Duodenal mucosa (tissue), 2 donors: ENCODE results near the gene SLC2A5.

Experiments
- H3K27ac ChIP-seq: one replicate; pipeline ENCODE4 v1.7.0; 2013; ENCODE audit warnings: low read depth, low read length
- H3K27me3 ChIP-seq, 2 donors: one replicate each; pipeline ENCODE4 v1.7.0; 2013; ENCODE audit warnings: low read length in 2 of 2, control low read depth in 1 of 2; ENCODE audit not compliant: insufficient read depth in 2 of 2, control insufficient read depth in 1 of 2
- H3K36me3 ChIP-seq, 2 donors: one replicate each; pipeline ENCODE4 v1.7.0; 2013; ENCODE audit warnings: low read length in 2 of 2, control low read depth in 1 of 2; ENCODE audit not compliant: insufficient read depth in 2 of 2, control insufficient read depth in 1 of 2
- H3K4me1 ChIP-seq, 2 donors: one replicate each; pipeline ENCODE4 v1.7.0; 2013; ENCODE audit warnings: low read length in 2 of 2, control low read depth in 1 of 2; ENCODE audit not compliant: insufficient read depth in 2 of 2, control insufficient read depth in 1 of 2
- H3K4me3 ChIP-seq, 2 donors: one replicate each; pipeline ENCODE4 v1.7.0; 2013; ENCODE audit warnings: low read length in 2 of 2, low read depth in 1 of 2
- H3K9ac ChIP-seq, 2 donors: one replicate each; pipeline ENCODE4 v1.7.0; 2013; ENCODE audit warnings: low read length in 2 of 2, low read depth in 1 of 2
- H3K9me3 ChIP-seq, 2 donors: one replicate each; pipeline ENCODE4 v1.7.0; 2013; ENCODE audit warnings: low read length in 2 of 2, control low read depth in 1 of 2; ENCODE audit not compliant: control insufficient read depth in 1 of 2

SLC2A5 gene

DNA sequence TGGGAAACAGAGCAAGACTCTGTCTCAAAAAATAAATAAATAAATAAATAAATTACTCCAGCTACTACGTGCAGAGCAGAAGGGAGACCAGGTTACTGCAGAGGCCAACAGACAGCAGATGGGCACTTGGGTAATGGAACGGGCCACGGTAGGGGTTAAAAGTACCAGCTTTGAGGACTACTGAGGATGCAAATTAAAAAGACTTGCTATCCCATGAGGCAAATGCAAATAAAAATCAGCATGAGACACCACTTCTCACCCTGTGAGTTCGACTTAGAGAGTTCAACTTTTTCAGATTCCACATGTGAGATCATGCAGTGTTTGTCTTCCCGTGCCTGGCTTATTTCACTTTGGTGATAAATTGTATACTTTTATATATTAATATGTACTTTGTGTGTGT is 6.6 kb downstream of the SLC2A5 start:
- H3K27me3 ChIP-seq: no peaks in the 10 kb centered on the region
- no peak overlapping the region for H3K9ac ChIP-seq
- peaks cover 12 to 43% of the 10 kb centered on the region in 2 donors for H3K4me1 ChIP-seq
- H3K36me3 ChIP-seq: peaks cover 0 to 3% of the 10 kb centered on the region in 2 donors
- no peak overlapping the region for H3K4me3 ChIP-seq
- H3K9me3 ChIP-seq: no peaks in the 10 kb centered on the region
- H3K27ac ChIP-seq: no peak overlapping the region

DNA sequence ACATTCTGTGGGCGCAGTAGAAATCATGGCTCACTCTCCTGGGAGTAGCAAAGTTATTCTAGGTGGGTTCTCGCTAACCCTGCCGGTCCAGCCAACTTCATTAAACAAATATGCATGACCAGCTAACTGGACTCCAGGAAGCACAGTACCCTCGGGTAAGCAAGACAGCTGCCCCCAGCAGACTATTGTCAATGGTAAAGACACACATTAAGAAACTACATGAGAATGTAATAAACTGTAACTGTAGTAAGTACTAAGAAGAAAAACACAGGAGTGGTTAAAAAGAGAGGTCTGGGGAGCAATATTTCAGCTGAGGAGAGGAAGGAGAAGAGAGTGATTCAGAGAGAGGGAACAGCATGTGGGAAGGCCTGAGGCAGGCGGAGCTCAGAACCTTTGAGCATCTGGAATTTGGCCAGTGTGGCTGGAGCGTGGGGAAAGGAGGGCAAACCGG is 7.4 kb downstream of the SLC2A5 start:
- Histone ChIP-seq H3K9ac (no peak overlapping the region), H3K27me3 (no peaks in the 10 kb centered on the region)

DNA sequence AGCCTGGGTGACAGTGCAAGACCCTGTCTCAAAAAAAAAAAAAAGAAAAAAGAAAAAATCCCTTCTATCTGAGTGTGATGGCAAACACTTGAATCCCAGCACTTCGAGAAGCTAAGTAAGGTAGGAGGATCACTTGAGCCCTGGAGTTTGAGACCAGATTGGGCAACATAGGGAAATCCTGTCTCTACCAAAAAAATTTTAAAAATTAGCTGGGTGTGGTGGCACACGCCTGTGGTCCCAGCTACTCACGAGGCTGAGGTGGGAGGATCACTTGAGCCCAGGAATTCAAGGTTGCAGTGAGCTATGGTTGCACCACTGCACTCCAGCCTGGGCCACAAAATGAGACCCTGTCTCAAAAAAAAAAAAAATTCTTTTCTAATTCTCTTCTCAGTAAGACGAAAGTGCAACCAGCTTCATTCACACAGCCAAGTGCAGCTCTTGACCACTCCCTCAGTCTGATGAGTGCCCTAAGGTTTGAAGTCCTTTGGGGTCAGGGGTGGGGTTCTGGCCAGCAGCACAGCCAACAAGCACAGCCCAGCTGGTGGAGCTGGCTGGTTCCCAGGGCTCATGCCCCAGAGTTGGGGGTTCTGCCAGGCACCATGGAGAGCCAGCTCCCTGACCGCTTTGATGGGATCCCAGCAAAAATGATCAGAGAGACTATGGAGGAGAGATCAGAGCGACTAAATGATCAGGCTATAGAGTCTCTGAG is 8.0 kb downstream of the SLC2A5 start:
- Histone ChIP-seq H3K27ac (no peak overlapping the region), H3K4me1 (peaks cover 12 to 31% of the 10 kb centered on the region in 2 donors), H3K4me3 (peak overlapping the region in 1 of 2 donors; percentile 4), H3K9me3 (no peaks in the 10 kb centered on the region), H3K9ac (no peak overlapping the region), H3K36me3 (peaks cover 4 to 13% of the 10 kb centered on the region in 2 donors), H3K27me3 (no peaks in the 10 kb centered on the region)

More for the DNA sequence above, 7.4 kb downstream of the SLC2A5 start:
- no peaks in the 10 kb centered on the region for H3K9me3 ChIP-seq
- no peak overlapping the region for H3K27ac ChIP-seq
- H3K4me1 ChIP-seq: peaks cover 12 to 37% of the 10 kb centered on the region in 2 donors
- peaks cover 0 to 8% of the 10 kb centered on the region in 2 donors for H3K36me3 ChIP-seq
- peak overlapping the region in 1 of 2 donors; percentile 4 for H3K4me3 ChIP-seq

DNA sequence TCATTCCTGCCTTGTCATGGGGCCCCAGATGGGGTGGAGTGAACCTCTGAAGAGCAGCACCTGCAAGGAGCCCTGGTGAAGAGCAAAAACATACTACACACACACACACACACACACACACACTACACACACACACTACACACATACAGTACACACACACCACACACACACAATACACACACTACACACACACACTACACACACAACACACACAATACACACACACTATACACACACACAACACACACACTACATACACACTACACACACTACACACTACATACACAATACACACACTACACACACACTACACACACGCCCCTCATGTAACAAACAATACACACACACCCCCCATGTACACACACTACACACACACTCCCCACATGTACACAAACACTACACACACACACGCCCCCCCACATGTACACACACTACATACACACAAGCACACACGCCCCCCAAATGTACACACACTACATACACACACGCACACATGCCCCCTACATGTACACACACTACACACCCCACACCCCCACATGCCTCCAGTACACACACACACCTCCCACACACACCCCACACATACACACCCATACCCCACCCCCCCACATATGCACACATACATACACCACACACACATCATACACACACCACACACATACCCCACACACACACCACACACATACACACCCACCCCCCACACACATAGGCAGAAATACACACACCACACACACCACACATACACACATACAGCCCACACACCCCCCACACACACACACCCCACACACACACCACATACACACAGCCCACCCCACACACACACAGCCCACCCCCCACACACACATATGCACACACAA is 9.3 kb downstream of the SLC2A5 start:
- H3K27me3 ChIP-seq: no peaks in the 10 kb centered on the region
- no peaks in the 10 kb centered on the region for H3K9me3 ChIP-seq
- H3K9ac ChIP-seq: peak overlapping the region in 1 of 2 donors; percentile 6
- peaks cover 4 to 20% of the 10 kb centered on the region in 2 donors for H3K36me3 ChIP-seq
- no peak overlapping the region for H3K27ac ChIP-seq
- no peak overlapping the region for H3K4me3 ChIP-seq
- peaks cover 12 to 28% of the 10 kb centered on the region in 2 donors for H3K4me1 ChIP-seq

DNA sequence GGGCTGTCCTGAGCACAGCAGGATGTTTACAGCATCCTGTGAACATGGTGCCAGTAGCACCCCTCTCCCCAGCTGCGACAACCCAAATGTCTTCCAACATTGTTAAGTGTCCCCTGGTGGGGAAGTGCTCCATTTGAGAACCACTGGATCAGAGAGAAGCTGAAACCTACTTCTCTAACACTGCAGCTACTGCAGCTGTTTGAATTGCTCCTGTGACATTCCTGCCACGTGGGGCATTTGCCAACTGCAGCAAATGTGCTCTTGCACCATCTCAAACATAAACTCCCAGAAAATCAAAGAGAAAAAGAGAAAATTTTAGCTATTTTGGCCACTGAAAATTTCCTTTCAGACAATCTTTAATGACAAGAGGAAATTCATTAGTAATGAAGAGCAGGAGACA is 11.0 kb downstream of the SLC2A5 start:
- no peaks in the 10 kb centered on the region for H3K27me3 ChIP-seq
- peaks cover 4 to 20% of the 10 kb centered on the region in 2 donors for H3K36me3 ChIP-seq
- H3K4me3 ChIP-seq: no peak overlapping the region
- no peaks in the 10 kb centered on the region for H3K9me3 ChIP-seq
- H3K4me1 ChIP-seq: peaks cover 9 to 24% of the 10 kb centered on the region in 2 donors
- H3K27ac ChIP-seq: no peak overlapping the region
- no peak overlapping the region for H3K9ac ChIP-seq

DNA sequence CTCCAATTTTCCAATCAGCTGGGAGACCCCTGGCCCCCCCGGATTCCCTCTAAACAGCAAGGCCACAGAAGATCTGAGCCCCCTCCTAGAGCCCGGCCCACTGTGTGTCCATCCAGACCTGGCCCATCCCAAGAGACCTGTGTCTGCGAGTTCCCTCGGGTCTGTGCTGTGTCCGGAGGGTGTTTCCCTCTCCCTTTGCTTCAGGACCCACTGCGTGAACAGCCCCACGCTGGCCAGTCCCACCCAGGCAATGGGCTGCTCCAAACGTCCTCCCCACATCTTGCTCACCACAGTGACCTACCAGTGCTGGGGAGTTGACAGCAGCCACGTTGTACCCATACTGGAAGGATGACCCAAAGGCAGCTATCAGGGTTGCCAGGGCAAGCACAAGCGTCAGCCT is 11.6 kb downstream of the SLC2A5 start:
- no peaks in the 10 kb centered on the region for H3K27me3 ChIP-seq
- no peak overlapping the region for H3K9ac ChIP-seq
- H3K9me3 ChIP-seq: no peaks in the 10 kb centered on the region
- H3K4me3 ChIP-seq: no peak overlapping the region
- peaks cover 4 to 20% of the 10 kb centered on the region in 2 donors for H3K36me3 ChIP-seq
- no peak overlapping the region for H3K27ac ChIP-seq
- H3K4me1 ChIP-seq: peaks cover 9 to 24% of the 10 kb centered on the region in 2 donors

DNA sequence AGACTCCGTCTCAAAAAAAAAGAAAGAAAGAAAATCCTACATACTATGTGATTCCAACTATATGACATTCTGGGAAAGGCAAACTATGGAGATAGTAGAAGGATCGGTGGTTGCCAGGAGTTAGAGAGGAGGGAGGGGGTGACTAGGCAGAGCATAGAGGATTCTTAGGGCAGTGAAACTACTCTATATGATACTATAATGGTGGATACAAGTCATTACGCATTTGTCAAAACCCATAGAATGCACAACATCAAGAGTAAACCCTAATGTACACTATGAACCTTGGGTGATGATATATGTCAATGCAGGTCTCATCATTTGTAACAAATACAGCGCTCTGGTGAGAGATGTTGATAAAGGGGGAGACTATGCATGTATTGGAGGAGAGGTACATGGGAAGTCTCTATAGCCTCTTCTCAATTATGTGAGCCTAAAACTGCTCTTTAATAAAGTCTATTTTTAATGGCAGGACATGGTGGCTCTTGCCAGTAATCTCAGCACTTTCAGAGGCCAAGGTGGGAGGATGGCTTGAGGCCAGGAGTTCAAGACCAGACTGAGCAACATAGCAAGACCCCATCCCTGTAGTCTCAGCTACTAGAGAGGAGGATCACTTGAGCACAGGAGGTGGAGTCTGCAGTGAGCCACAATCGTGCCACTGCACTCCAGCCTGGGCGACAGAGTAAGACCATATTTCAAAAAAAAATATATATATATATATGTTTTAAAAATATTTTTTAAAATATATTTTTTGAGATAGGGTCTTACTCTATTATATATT is 17.0 kb downstream of the SLC2A5 start:
- Histone ChIP-seq H3K27ac (no peak overlapping the region), H3K4me1 (no peaks in the 10 kb centered on the region), H3K4me3 (no peak overlapping the region), H3K27me3 (no peaks in the 10 kb centered on the region), H3K9me3 (no peaks in the 10 kb centered on the region), H3K36me3 (peaks cover 4 to 24% of the 10 kb centered on the region in 2 donors), H3K9ac (no peak overlapping the region)

DNA sequence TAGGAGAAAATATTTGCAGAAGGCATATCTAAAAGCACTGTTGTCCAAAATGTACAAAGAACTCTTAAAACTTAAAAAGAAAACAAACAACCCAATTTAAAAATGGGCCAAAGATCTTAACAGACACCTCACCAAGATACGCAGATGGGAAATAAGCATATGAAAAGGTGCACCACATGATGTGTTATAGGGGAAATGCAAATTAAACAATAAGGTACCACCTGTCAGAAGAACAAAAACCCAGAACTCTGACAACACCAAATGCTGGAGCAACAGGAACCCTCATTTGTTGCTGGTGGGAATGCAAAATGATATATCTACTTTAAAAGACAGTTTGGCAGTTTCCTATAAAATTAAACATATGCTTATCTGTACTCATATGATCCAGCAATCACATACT is 18.1 kb downstream of the SLC2A5 start:
- no peak overlapping the region for H3K27ac ChIP-seq
- no peaks in the 10 kb centered on the region for H3K9me3 ChIP-seq
- no peak overlapping the region for H3K4me3 ChIP-seq

DNA sequence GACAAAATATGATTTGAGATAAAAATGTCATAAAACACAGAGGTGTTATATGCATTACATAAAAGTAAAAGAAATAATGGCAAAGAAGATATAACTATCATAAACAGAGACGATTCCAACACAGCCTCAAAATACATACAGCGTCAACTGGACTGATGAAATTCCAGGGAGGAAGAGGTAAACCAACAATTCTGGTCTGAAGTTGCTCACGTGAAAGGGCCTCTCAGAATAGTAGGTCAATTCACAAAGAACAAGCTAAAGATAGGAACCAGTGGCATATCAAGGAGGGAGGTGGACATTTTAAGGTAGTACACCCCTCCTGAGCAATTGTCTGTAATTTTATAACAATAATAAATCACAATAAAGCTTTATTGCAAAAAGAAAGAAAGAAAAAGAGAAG is 18.6 kb downstream of the SLC2A5 start:
- no peaks in the 10 kb centered on the region for H3K27me3 ChIP-seq
- H3K4me3 ChIP-seq: no peak overlapping the region
- H3K9ac ChIP-seq: no peak overlapping the region
- no peaks in the 10 kb centered on the region for H3K4me1 ChIP-seq
- peaks cover 0 to 26% of the 10 kb centered on the region in 2 donors for H3K36me3 ChIP-seq
- no peak overlapping the region for H3K27ac ChIP-seq
- no peaks in the 10 kb centered on the region for H3K9me3 ChIP-seq

More for the DNA sequence above, 18.1 kb downstream of the SLC2A5 start:
- peaks cover 0 to 25% of the 10 kb centered on the region in 2 donors for H3K36me3 ChIP-seq
- H3K27me3 ChIP-seq: no peaks in the 10 kb centered on the region
- no peaks in the 10 kb centered on the region for H3K4me1 ChIP-seq
- no peak overlapping the region for H3K9ac ChIP-seq
